ENCODE data around the gene MCF2L. TPM values are rescaled to one million over a fixed set of nuclear protein-coding genes. Genes with fewer than 3 reads are reported as not detected.

Gene MCF2L
- total and polyA plus RNA-seq, 2 experiments from 2014 or later, result 4.8 to 25.6 TPM

DNA sequence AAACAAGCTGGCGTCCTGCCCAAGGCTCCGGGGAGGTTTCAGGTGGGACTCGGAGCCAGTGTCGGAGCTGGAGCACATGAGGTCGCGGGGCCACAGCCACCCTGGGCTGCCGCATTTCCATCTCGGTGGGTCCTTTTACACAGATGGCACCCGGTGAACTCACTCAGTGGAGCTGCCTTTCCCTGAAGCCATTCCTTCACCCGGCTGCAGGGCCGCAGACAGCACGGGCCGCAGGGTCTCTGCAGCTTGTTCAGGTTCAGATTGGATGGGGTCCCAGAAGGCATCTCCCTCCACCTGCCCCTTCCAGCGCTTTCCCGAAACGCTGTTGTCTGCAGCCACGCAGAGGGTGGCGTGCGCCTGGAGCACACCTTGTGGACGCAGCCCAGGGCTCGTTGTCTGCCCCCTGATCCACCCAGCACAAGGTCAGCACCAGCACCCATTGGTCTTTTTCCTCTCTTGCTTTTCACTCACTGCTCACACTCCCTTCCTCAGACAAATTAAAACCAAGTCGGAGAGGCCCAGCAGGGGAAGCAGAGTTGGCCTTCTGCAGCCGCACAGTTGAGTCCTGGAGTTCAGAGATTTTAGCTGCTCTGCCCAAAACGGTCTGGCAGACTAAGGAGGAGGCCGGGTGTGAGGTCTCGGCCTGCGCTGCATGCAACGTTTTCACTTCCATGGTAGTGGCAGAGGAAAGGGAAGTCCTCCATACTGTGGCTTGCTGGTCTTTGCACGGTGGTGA, 18.1 kb downstream of the MCF2L start (continued):
- TF ChIP-seq ZNF114 (CRISPR knock-in tag; IDR thresholded peaks at IDR 0.05) (no peak), JUNB (IDR thresholded peaks at IDR 0.05; ENCODE audit: unreplicated experiment) (no peak), POLR2AphosphoS5 (IDR thresholded peaks at IDR 0.05; ENCODE audit: low read depth) (no peak), REST (IDR thresholded peaks at IDR 0.05; ENCODE audit: unreplicated experiment) (no peak), NANOG (IDR thresholded peaks at IDR 0.05; ENCODE audit: borderline replicate concordance) (no peak), ETS1 (IDR thresholded peaks at IDR 0.05) (no peak), EZH2 (IDR thresholded peaks at IDR 0.05; ENCODE audit: low read depth, unreplicated experiment) (no peak), STAT1 (IDR thresholded peaks at IDR 0.05; ENCODE audit: unreplicated experiment) (no peak)
- TF ChIP-seq, protein P1, sequence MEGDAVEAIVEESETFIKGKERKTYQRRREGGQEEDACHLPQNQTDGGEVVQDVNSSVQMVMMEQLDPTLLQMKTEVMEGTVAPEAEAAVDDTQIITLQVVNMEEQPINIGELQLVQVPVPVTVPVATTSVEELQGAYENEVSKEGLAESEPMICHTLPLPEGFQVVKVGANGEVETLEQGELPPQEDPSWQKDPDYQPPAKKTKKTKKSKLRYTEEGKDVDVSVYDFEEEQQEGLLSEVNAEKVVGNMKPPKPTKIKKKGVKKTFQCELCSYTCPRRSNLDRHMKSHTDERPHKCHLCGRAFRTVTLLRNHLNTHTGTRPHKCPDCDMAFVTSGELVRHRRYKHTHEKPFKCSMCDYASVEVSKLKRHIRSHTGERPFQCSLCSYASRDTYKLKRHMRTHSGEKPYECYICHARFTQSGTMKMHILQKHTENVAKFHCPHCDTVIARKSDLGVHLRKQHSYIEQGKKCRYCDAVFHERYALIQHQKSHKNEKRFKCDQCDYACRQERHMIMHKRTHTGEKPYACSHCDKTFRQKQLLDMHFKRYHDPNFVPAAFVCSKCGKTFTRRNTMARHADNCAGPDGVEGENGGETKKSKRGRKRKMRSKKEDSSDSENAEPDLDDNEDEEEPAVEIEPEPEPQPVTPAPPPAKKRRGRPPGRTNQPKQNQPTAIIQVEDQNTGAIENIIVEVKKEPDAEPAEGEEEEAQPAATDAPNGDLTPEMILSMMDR (conservative IDR thresholded peaks at IDR 0.05; ENCODE audit: low read depth in 2 of 2), result no peak

DNA sequence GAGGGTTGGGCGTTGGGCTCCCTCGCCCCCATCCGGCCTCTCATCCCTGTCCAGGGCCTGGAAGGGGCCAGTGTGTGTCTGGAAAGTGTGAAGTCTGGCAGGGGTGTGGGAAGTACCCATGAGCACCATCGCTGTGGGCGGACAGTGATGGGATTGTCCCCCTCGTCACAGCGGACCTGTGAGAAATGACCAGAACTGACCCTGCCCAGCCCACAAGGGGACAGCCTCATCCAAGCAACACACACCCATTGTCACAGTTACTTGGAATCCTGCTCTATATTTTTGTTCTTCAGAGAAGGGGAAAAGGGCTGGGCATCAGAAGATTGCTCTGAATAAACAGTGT, 18.6 kb downstream of the MCF2L start:
- ATAC-seq, result no peak
- H3K79me2 ChIP-seq (replicated peaks; ENCODE audit: insufficient read depth), result no peaks in the 10 kb centered on the region
- TF ChIP-seq EZH2phosphoT487 (IDR thresholded peaks at IDR 0.05; ENCODE audit: unreplicated experiment) (no peak), JUNB (IDR thresholded peaks at IDR 0.05; ENCODE audit: unreplicated experiment) (no peak), CREB1 (CRISPR knock-in tag; IDR thresholded peaks at IDR 0.05; ENCODE audit: low read depth) (no peak), NANOG (IDR thresholded peaks at IDR 0.05; ENCODE audit: borderline replicate concordance) (no peak), POLR2AphosphoS5 (IDR thresholded peaks at IDR 0.05; ENCODE audit: low read depth) (no peak), EZH2 (IDR thresholded peaks at IDR 0.05; ENCODE audit: low read depth, unreplicated experiment) (no peak), STAT1 (IDR thresholded peaks at IDR 0.05; ENCODE audit: unreplicated experiment) (no peak), ZNF114 (CRISPR knock-in tag; IDR thresholded peaks at IDR 0.05) (no peak)
- TF ChIP-seq, protein P1 (conservative IDR thresholded peaks at IDR 0.05; ENCODE audit: low read depth in 2 of 2), result no peak

More for the DNA sequence above, 18.6 kb downstream of the MCF2L start:
- H3K27ac Mint-ChIP-seq, result no peak overlapping the region
- Histone ChIP-seq H3K4me3 (no peak overlapping the region), H3K4me1 (ENCODE audit: insufficient read depth) (no peaks in the 10 kb centered on the region), H3F3A (replicated peaks; ENCODE audit: low read depth) (no peaks in the 10 kb centered on the region), H3K27me3 (ENCODE audit: insufficient read depth) (no peaks in the 10 kb centered on the region), H2AFZ (no peak overlapping the region), H3K27ac (ENCODE audit: low read depth) (no peak overlapping the region), H4K20me1 (replicated peaks; ENCODE audit: insufficient read depth) (no peaks in the 10 kb centered on the region), H3K36me3 (ENCODE audit: insufficient read depth) (no peaks in the 10 kb centered on the region), H3K4me2 (no peak overlapping the region), H3K9me2 (ENCODE audit: insufficient read depth) (no peaks in the 10 kb centered on the region)
- peaks cover 21% of the 10 kb centered on the region for H3K27me3 Mint-ChIP-seq (ENCODE audit: insufficient read depth, low read depth, poor library complexity)
- no peak overlapping the region for H3K4me3 Mint-ChIP-seq
- DNase-seq (ENCODE audit: low spot score), result no peak
- H3K9me3 Mint-ChIP-seq, result peaks cover 18% of the 10 kb centered on the region
- peaks cover 15% of the 10 kb centered on the region for H3K4me1 Mint-ChIP-seq
- H3K36me3 Mint-ChIP-seq (ENCODE audit: low read depth), result peaks cover 15% of the 10 kb centered on the region
